GM23248 (cell line): Measurements from ENCODE around the gene GPX3. TPM values are rescaled to one million over a fixed set of nuclear protein-coding genes. Genes with fewer than 3 reads are reported as not detected.

Experiments used
- DNase-seq: peaks from one replicate; pipeline ENCODE4 v3.0.0-alpha.2; 2015
- H2AFZ ChIP-seq: fragments of 200-600 bp; sonication (generic); 2 replicates; pipeline ENCODE4 v1.6.1; 2016; ENCODE audit warnings: antibody characterized with exemption
- H3F3A ChIP-seq: fragments of 200-600 bp; sonication (generic); 2 replicates; pipeline ENCODE4 v1.6.1; 2016; ENCODE audit warnings: mild to moderate bottlenecking, antibody characterized with exemption, mixed run types; ENCODE audit not compliant: insufficient read depth
- H3K27ac ChIP-seq: fragments of 200-600 bp; sonication (generic); 2 replicates; pipeline ENCODE4 v1.5.1; 2016; ENCODE audit warnings: mild to moderate bottlenecking
- H3K27me3 ChIP-seq: fragments of 200-600 bp; sonication (generic); replicated peaks from 2 replicates; pipeline ENCODE4 v1.6.1; 2016; ENCODE audit warnings: mild to moderate bottlenecking; ENCODE audit not compliant: insufficient read depth
- H3K36me3 ChIP-seq: fragments of 200-600 bp; sonication (generic); 2 replicates; pipeline ENCODE4 v1.6.1; 2016; ENCODE audit warnings: low read depth, mild to moderate bottlenecking
- H3K4me1 ChIP-seq: fragments of 200-600 bp; sonication (generic); 2 replicates; pipeline ENCODE4 v1.6.1; 2016; ENCODE audit warnings: mild to moderate bottlenecking; ENCODE audit not compliant: insufficient read depth
- H3K4me2 ChIP-seq: fragments of 200-600 bp; sonication (generic); one replicate; pipeline ENCODE4 v1.6.1; 2016; ENCODE audit warnings: mild to moderate bottlenecking; ENCODE audit not compliant: unreplicated experiment
- H3K4me3 ChIP-seq: fragments of 200-600 bp; sonication (generic); 2 replicates; pipeline ENCODE4 v1.5.1; 2016; ENCODE audit warnings: mild to moderate bottlenecking
- H3K79me2 ChIP-seq: fragments of 200-600 bp; sonication (generic); 2 replicates; pipeline ENCODE4 v1.6.1; 2016; ENCODE audit warnings: mild to moderate bottlenecking; ENCODE audit not compliant: insufficient read depth
- H3K9ac ChIP-seq: fragments of 200-600 bp; sonication (generic); 2 replicates; pipeline ENCODE4 v1.6.1; 2016; ENCODE audit warnings: mild to moderate bottlenecking
- H3K9me2 ChIP-seq: fragments of 200-600 bp; sonication (generic); 2 replicates; pipeline ENCODE4 v1.6.1; 2016; ENCODE audit warnings: mixed run types, mild to moderate bottlenecking, moderate library complexity; ENCODE audit not compliant: insufficient read depth
- H3K9me3 ChIP-seq: fragments of 200-600 bp; sonication (generic); one replicate; pipeline ENCODE4 v1.6.1; 2017; ENCODE audit warnings: low read depth
- H4K20me1 ChIP-seq: fragments of 200-600 bp; sonication (generic); 2 replicates; pipeline ENCODE4 v1.6.0; 2016; ENCODE audit not compliant: insufficient read depth
- EZH2 ChIP-seq: fragments of 200-600 bp; sonication (generic); IDR thresholded peaks from 2 replicates; pipeline ENCODE4 v1.6.1; 2018; ENCODE audit warnings: antibody characterized with exemption, mild to moderate bottlenecking; ENCODE audit not compliant: insufficient read depth, poor library complexity, severe bottlenecking
- EZH2phosphoT487 ChIP-seq: fragments of 200-600 bp; sonication (generic); IDR thresholded peaks from 2 replicates; pipeline ENCODE4 v1.6.1; 2018; ENCODE audit warnings: antibody characterized with exemption, moderate library complexity, mild to moderate bottlenecking, low read depth; ENCODE audit not compliant: insufficient read depth
- WGBS, 2 experiments: methylation state at CpG; one replicate each; pipeline ENCODE4 v1.1.6; 2015 to 2017; ENCODE audit warnings: low lambda C conversion rate in 2 of 2, low coverage in 1 of 2; ENCODE audit errors: missing lambda C conversion rate in 2 of 2; 5-methylcytosine and 5-hydroxymethylcytosine counted together
- in situ Hi-C: fragments of 300-500 bp; cut with MboI; formaldehyde crosslinking; loops from 2 replicates; pipeline ENCODE4 v1.15.0; 2020
- polyA plus RNA-seq: library from polyadenylated mRNA; unstranded; fragments of >200 nt; fragmentation: Nextera tagmentation; extraction: Ambion mirVana; gene quantifications from 2 replicates; pipeline ENCODE4 v1.2.1, GENCODE V29; 2016
- total RNA-seq: library from RNA; depleted of rRNA; stranded (reverse); fragments of >200 nt; shearing (Covaris generic); gene quantifications from 2 replicates; pipeline ENCODE4 v1.2.3, GENCODE V29; 2014

Gene GPX3
- total and polyA plus RNA-seq, 2 experiments from 2014 or later: 3.0 to 4.2 TPM

DNA sequence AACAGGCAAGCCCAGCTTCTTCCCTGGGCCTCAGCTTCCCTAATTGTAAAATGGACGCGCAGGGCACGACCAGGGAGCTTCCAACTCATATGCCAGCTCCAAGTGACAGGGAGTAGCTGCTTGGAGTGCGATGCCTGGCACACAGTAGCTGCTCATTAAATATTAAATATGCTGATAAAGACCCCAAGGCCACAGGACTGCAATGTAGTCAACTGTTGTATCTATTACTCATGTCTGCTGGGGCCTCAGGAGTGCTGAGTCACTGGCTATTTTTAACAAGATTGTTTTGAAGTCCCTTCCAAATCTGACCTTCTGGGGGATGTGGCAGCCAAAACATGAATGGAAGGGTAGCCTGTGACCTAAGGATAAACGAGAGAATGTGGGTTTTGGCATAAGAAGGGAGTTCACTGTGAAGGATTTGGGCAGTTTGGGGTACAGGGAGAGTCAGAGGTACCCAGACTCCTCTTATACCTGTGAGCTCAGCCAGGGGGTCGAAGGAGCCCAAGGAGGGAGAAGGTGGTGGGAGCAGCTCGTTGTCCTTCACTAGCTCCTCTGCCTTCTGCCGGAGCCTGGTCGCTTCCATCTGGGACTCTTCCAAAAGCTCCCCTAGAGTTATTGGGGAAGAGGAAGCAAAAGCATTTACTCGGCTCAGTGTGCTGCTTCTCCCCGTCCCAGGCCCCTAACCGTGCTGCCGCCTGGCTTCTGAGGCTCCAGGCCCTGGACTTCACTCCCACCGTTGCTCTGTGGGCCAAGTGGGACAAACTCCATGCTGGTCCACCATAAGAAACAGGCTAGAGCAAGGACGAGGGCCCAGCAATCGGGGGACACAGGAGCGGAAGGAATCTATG, 43.0 kb downstream of the GPX3 start:
- H3K27ac ChIP-seq: peak overlapping the region; percentile 49
- H3K36me3 ChIP-seq: peaks cover 19% of the 10 kb centered on the region; the same call in 1 of the 2 replicates
- peak overlapping the region; percentile 52; the same call in 1 of the 2 replicates for H3K9ac ChIP-seq
- peaks cover 4% of the 10 kb centered on the region for H4K20me1 ChIP-seq
- H3K4me2 ChIP-seq: peak overlapping the region; percentile 41
- H3K79me2 ChIP-seq: peaks cover 76% of the 10 kb centered on the region
- DNase-seq: peak; percentile 89
- in situ Hi-C loops: no loop called here
- H3K27me3 ChIP-seq: no peaks in the 10 kb centered on the region
- H2AFZ ChIP-seq: no peak overlapping the region
- H3K9me3 ChIP-seq: no peaks in the 10 kb centered on the region
- H3K9me2 ChIP-seq: no peaks in the 10 kb centered on the region
- H3K4me3 ChIP-seq: no peak overlapping the region; the same call in 1 of the 2 replicates
- TF ChIP-seq EZH2phosphoT487: no peak
- no peak for TF ChIP-seq EZH2
- WGBS, 2 experiments: 78 to 79% methylated on average over 15 to 17 of the region's 17 CpGs
- peaks cover 21% of the 10 kb centered on the region for H3K4me1 ChIP-seq
- H3F3A ChIP-seq: no peaks in the 10 kb centered on the region

DNA sequence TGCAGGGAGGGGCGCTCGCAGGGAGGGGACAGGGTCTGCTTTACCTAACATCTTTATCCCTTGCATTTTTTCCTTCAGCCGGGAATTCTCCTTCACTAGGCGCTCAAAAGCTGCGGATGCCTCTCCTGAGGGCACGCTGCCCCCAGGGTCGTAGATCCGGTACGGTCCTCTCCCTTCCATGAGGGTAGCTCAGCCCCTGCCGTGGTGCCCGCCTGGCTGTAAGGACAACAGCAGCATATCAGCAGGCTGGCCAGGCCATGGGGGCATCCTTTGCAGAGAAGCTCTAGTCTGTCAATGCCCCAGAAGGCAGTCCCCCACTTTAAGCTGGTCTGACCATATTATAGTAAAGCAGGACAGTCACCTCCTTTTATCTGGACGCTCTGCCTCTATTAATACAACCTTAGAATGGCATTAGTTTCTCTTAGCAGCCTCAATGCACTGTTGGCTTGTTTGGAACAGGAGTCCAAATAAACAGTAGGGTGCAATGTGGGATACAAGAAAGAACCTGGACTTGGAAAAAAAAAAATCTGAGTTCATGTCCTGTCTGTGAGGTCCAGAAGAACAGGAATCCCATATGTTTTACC, 44.6 kb downstream of the GPX3 start:
- peaks cover 92% of the 10 kb centered on the region for H3K79me2 ChIP-seq
- peaks cover 22% of the 10 kb centered on the region for H3K4me1 ChIP-seq

DNA sequence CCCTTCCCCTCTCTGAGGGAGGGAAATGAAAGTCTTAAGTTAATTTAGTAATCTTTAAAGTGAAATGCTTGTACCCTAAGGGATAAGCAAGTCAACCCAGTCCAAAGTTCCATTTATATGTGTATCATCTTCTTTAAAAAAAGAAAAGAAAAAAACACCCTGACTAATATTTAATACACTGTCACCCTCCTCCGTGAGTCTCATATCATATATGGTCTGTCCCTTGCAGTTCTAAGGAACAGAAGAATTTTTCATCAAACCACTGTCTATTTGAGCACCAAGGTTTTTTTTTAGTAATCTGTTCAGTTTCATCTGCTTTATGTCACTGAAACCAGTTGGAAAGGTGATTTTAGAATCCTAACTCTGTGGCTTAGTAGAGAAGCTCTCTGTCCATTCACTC, 45.2 kb downstream of the GPX3 start:
- no peak overlapping the region for H3K27ac ChIP-seq
- H4K20me1 ChIP-seq: peaks cover 4% of the 10 kb centered on the region
- in situ Hi-C loops: no loop called here
- H2AFZ ChIP-seq: no peak overlapping the region
- no peak overlapping the region for H3K4me2 ChIP-seq
- H3K79me2 ChIP-seq: peaks cover 94% of the 10 kb centered on the region
- no peak overlapping the region for H3K9ac ChIP-seq
- DNase-seq: no peak
- H3K9me2 ChIP-seq: no peaks in the 10 kb centered on the region
- H3F3A ChIP-seq: peaks cover 5% of the 10 kb centered on the region; the same call in 1 of the 2 replicates
- 94 to 95% methylated on average over 1 of the region's 1 CpG for WGBS, 2 experiments
- H3K4me3 ChIP-seq: no peak overlapping the region
- H3K9me3 ChIP-seq: no peaks in the 10 kb centered on the region
- H3K4me1 ChIP-seq: peaks cover 26% of the 10 kb centered on the region
- no peaks in the 10 kb centered on the region for H3K27me3 ChIP-seq
- peaks cover 10% of the 10 kb centered on the region; the same call in 1 of the 2 replicates for H3K36me3 ChIP-seq
- no peak for TF ChIP-seq EZH2phosphoT487

More for the DNA sequence above, 44.6 kb downstream of the GPX3 start:
- Histone ChIP-seq H3F3A (no peaks in the 10 kb centered on the region), H4K20me1 (peaks cover 4% of the 10 kb centered on the region), H3K9me2 (no peaks in the 10 kb centered on the region), H3K27me3 (no peaks in the 10 kb centered on the region), H3K9me3 (no peaks in the 10 kb centered on the region), H2AFZ (no peak overlapping the region), H3K27ac (no peak overlapping the region), H3K4me3 (no peak overlapping the region), H3K9ac (no peak overlapping the region), H3K36me3 (peaks cover 16% of the 10 kb centered on the region; the same call in 1 of the 2 replicates), H3K4me2 (no peak overlapping the region)
- in situ Hi-C loops: no loop called here
- no peak for TF ChIP-seq EZH2
- TF ChIP-seq EZH2phosphoT487: no peak
- 96 to 98% methylated on average over 12 of the region's 12 CpGs for WGBS, 2 experiments
- no peak for DNase-seq

DNA sequence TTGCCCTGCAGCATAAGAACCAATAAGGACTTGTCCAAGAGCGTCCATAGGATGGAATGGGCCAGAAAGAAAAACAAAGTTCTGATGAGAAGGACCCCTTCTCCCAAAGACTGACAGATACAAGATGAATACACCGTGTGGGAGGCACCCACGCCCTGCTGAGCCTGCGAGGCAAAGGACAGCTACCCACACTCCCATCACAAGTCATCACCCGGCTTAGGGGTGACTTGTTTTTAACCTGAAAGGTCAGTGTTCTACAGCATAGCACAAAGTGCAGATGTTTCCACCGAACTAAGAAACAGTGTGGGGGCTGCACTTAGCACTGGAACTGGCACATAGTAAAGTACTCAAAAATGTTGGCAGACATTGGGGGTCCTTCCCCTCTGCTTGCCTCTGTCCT, 46.5 kb downstream of the GPX3 start:
- 92% methylated on average over 6 of the region's 6 CpGs for WGBS, 2 experiments
- Histone ChIP-seq H3K4me1 (peaks cover 36% of the 10 kb centered on the region), H3K9me2 (no peaks in the 10 kb centered on the region), H3K9ac (no peak overlapping the region), H3K27me3 (no peaks in the 10 kb centered on the region), H3K36me3 (0 out of 2 replicates have a peak, but pooled peaks cover under 1% of the 10 kb centered on the region), H3F3A (peaks cover 9% of the 10 kb centered on the region; the same call in 1 of the 2 replicates), H3K4me2 (no peak overlapping the region), H3K4me3 (no peak overlapping the region), H3K79me2 (peaks cover 97% of the 10 kb centered on the region), H3K27ac (no peak overlapping the region), H3K9me3 (no peaks in the 10 kb centered on the region), H2AFZ (no peak overlapping the region), H4K20me1 (peaks cover 4% of the 10 kb centered on the region)
- no peak for TF ChIP-seq EZH2
- TF ChIP-seq EZH2phosphoT487: no peak
- no peak for DNase-seq
- in situ Hi-C loops: no loop called here
